ENCODE measurements around the gene ESYT2. TPM values are rescaled to one million over a fixed set of nuclear protein-coding genes. Genes with fewer than 3 reads are reported as not detected.

ESYT2 gene
- total and polyA plus RNA-seq, 9 of the 15 experiments (the other 6 are each of a cell fraction or from before 2014, with no cell fraction given): 5.8 to 86.9 (median 64.7) TPM

- no peak for TF ChIP-seq HMBOX1 (IDR thresholded peaks at IDR 0.05)
- no peak for TF ChIP-seq ARID1B (IDR thresholded peaks at IDR 0.05)
- TF ChIP-seq SMARCA5 (IDR thresholded peaks at IDR 0.05): peak; percentile 65
- TF ChIP-seq CTBP1 (IDR thresholded peaks at IDR 0.05; ENCODE audit: borderline replicate concordance): no peak
- TF ChIP-seq VEZF1 (CRISPR knock-in tag; IDR thresholded peaks at IDR 0.05): no peak
- no peak for TF ChIP-seq SMC3 (conservative IDR thresholded peaks at IDR 0.05; ENCODE audit: insufficient read depth, low read depth, low read length)
- TF ChIP-seq ARID4B (CRISPR knock-in tag; IDR thresholded peaks at IDR 0.05): peak; percentile 29; the same call in 1 of the 2 replicates
- TF ChIP-seq ZNF121 (CRISPR knock-in tag; conservative IDR thresholded peaks at IDR 0.05): peak; percentile 99
- no peak for TF ChIP-seq NR2C1 (IDR thresholded peaks at IDR 0.05)
- TF ChIP-seq NR2C1 (tag; IDR thresholded peaks at IDR 0.05): no peak
- TF ChIP-seq ETV1 (tag; conservative IDR thresholded peaks at IDR 0.05; ENCODE audit: low read depth): no peak
- TF ChIP-seq MYBL2 (IDR thresholded peaks at IDR 0.05; ENCODE audit: low read depth): no peak
- no peak for TF ChIP-seq MYBL2 (CRISPR knock-in tag; IDR thresholded peaks at IDR 0.05; ENCODE audit: borderline replicate concordance)
- no peak for TF ChIP-seq TSHZ1 (CRISPR knock-in tag; IDR thresholded peaks at IDR 0.05)
Measured at GRCh38 chr7:158864507-158864820, 35.2 kb upstream of the ESYT2 start (continued).

Data from K562 (cell line).